MM.1S (cell line): ENCODE measurements around the gene GUCA2A.

Source experiments
- CTCF ChIP-seq: fragments of 300-600 bp; sonication (generic); IDR thresholded peaks from 2 replicates; pipeline ENCODE4 v1.5.1; 2016; ENCODE audit warnings: antibody characterized with exemption, low read length, mixed read lengths
- EZH2 ChIP-seq: fragments of 300-600 bp; sonication (generic); optimal IDR thresholded peaks from 2 replicates; pipeline ENCODE3; 2017; ENCODE audit warnings: low read depth, mild to moderate bottlenecking, antibody characterized with exemption, low read length, mixed read lengths

- no peak for TF ChIP-seq CTCF
- TF ChIP-seq EZH2, result no peak
Measured at GRCh38 chr1:42158189-42158588, 6.4 kb downstream of the GUCA2A start.
